H1 (cell line): ENCODE measurements around the gene RIN3. TPM values are rescaled to one million over a fixed set of nuclear protein-coding genes. Genes with fewer than 3 reads are reported as not detected.

Experiments
- CTCF ChIA-PET: fragments of 300-600 bp; sonication (Branson Sonifier 250); formaldehyde crosslinking; loops from one replicate; lab custom pipeline; 2021; ENCODE audit not compliant: partially characterized antibody; lab: Charles Lee
- POLR2A ChIA-PET: fragments of 300-600 bp; sonication (Branson Sonifier 250); formaldehyde crosslinking; loops from one replicate; lab custom pipeline; 2021; ENCODE audit warnings: inconsistent platforms; ENCODE audit not compliant: partially characterized antibody; lab: Charles Lee
- DNase-seq, 2 experiments: peaks; one replicate each; pipeline versions ENCODE4 v3.0.0 to v3.0.0-alpha.2; 2010 to 2022; ENCODE audit warnings: low spot score in 2 of 2, low read depth in 1 of 2, mixed read lengths in 1 of 2
- FAIRE-seq: peaks from 2 replicates; lab custom pipeline; 2011; peaks lifted over from hg19 to GRCh38; lab: Jason Lieb, UNC
- H2AFZ ChIP-seq: 2 replicates; pipeline ENCODE4 v1.8.1; 2012; ENCODE audit warnings: low read length, inconsistent platforms
- H2AK5ac ChIP-seq: 2 replicates; pipeline ENCODE4 v1.6.1; 2013; ENCODE audit warnings: low read depth, low read length
- H2BK120ac ChIP-seq: replicated peaks from 2 replicates; pipeline ENCODE3; 2013; ENCODE audit warnings: low read depth, low read length, inconsistent platforms
- H2BK12ac ChIP-seq: 2 replicates; pipeline ENCODE4 v1.6.1; 2013; ENCODE audit warnings: low read depth, low read length
- H2BK15ac ChIP-seq: 2 replicates; pipeline ENCODE4 v1.6.1; 2013; ENCODE audit warnings: low read length
- H2BK20ac ChIP-seq: 2 replicates; pipeline ENCODE4 v1.6.1; 2013; ENCODE audit warnings: low read length
- H2BK5ac ChIP-seq: 2 replicates; pipeline ENCODE4 v1.6.1; 2013; ENCODE audit warnings: low read depth, low read length
- H3K14ac ChIP-seq: 2 replicates; pipeline ENCODE4 v1.6.1; 2013; ENCODE audit warnings: inconsistent platforms; ENCODE audit not compliant: insufficient read length
- H3K18ac ChIP-seq: 2 replicates; pipeline ENCODE4 v1.6.1; 2013; ENCODE audit warnings: low read length; ENCODE audit errors: extremely low read depth
- H3K23ac ChIP-seq: 2 replicates; pipeline ENCODE4 v1.6.1; 2013; ENCODE audit warnings: inconsistent platforms; ENCODE audit not compliant: insufficient read length
- H3K23me2 ChIP-seq: 2 replicates; pipeline ENCODE4 v1.6.1; 2013; ENCODE audit warnings: low read depth, low read length
- H3K27ac ChIP-seq: 2 replicates; pipeline ENCODE4 v1.6.1; 2011; ENCODE audit warnings: low read depth, low read length, inconsistent platforms
- H3K27me3 ChIP-seq, 4 experiments: replicated peaks in 1 of 4; 1 replicate in 1 of 4; 2 replicates in 3 of 4; pipeline versions ENCODE4 v1.6.1 to v1.8.1; 2011 to 2013; ENCODE audit warnings: low read length in 3 of 4, mild to moderate bottlenecking in 3 of 4, inconsistent platforms in 2 of 4, mixed read lengths in 2 of 4, moderate library complexity in 1 of 4; ENCODE audit not compliant: control insufficient read depth in 3 of 4, insufficient read depth in 3 of 4; ENCODE audit errors: extremely low read depth in 1 of 4
- H3K36me3 ChIP-seq, 4 experiments: 2 replicates each; pipeline versions ENCODE4 v1.6.1 to v1.8.1; 2011 to 2013; ENCODE audit warnings: mild to moderate bottlenecking in 4 of 4, low read length in 3 of 4, moderate library complexity in 2 of 4, control low read depth in 1 of 4, inconsistent platforms in 1 of 4; ENCODE audit not compliant: insufficient read depth in 4 of 4, control insufficient read depth in 2 of 4
- H3K4ac ChIP-seq: replicated peaks from 2 replicates; pipeline ENCODE3; 2013; ENCODE audit warnings: low read length, low read depth, mixed read lengths, inconsistent platforms; ENCODE audit not compliant: insufficient read length
- H3K4me1 ChIP-seq, 4 experiments: replicated peaks in 1 of 4; 1 replicate in 1 of 4; 2 replicates in 3 of 4; pipeline versions ENCODE4 v1.6.1 to v1.8.1; 2011 to 2013; ENCODE audit warnings: low read length in 3 of 4, inconsistent platforms in 2 of 4, mixed read lengths in 1 of 4; ENCODE audit not compliant: insufficient read depth in 4 of 4, control insufficient read depth in 3 of 4
- H3K4me2 ChIP-seq, 2 experiments: 2 replicates each; pipeline versions ENCODE4 v1.6.1 to v1.8.1; 2011 to 2013; ENCODE audit warnings: low read depth in 2 of 2, low read length in 2 of 2, control low read depth in 1 of 2, inconsistent platforms in 1 of 2, mild to moderate bottlenecking in 1 of 2; ENCODE audit not compliant: insufficient read depth in 1 of 2
- H3K4me3 ChIP-seq, 4 experiments: fragments of 200-600, 300-600 bp in 1 of 4; sonication (generic), shearing (Covaris generic), sonication (Bioruptor Twin) in 1 of 4; 2 replicates each; pipeline versions ENCODE4 v1.5.1 to v1.8.1; 2011 to 2016; ENCODE audit warnings: low read length in 4 of 4, low read depth in 3 of 4, control low read depth in 2 of 4, inconsistent platforms in 2 of 4, mild to moderate bottlenecking in 2 of 4, mixed read lengths in 1 of 4, moderate library complexity in 1 of 4; ENCODE audit not compliant: insufficient read depth in 2 of 4; ENCODE audit errors: extremely low read depth in 1 of 4
- H3K56ac ChIP-seq: replicated peaks from 2 replicates; pipeline ENCODE3; 2013; ENCODE audit warnings: low read depth, mild to moderate bottlenecking, mixed read lengths, low read length, inconsistent platforms; ENCODE audit not compliant: insufficient read length
- H3K79me1 ChIP-seq: 2 replicates; pipeline ENCODE4 v1.6.1; 2013; ENCODE audit warnings: low read depth, low read length, control low read depth
- H3K79me2 ChIP-seq, 2 experiments: 2 replicates each; pipeline versions ENCODE4 v1.6.1 to v1.8.1; 2012 to 2013; ENCODE audit warnings: low read length in 2 of 2, mild to moderate bottlenecking in 2 of 2, inconsistent platforms in 1 of 2; ENCODE audit not compliant: insufficient read depth in 2 of 2, control insufficient read depth in 1 of 2
- H3K9ac ChIP-seq, 4 experiments: replicated peaks in 1 of 4; 1 replicate in 1 of 4; 2 replicates in 3 of 4; pipeline versions ENCODE4 v1.6.1 to v1.8.1; 2011 to 2013; ENCODE audit warnings: low read depth in 3 of 4, low read length in 3 of 4, control low read depth in 2 of 4, mild to moderate bottlenecking in 2 of 4, moderate library complexity in 2 of 4, inconsistent platforms in 1 of 4; ENCODE audit errors: extremely low read depth in 1 of 4
- H3K9me3 ChIP-seq, 2 experiments: 2 replicates each; pipeline versions ENCODE4 v1.6.1 to v1.8.1; 2012 to 2013; ENCODE audit warnings: mild to moderate bottlenecking in 2 of 2, moderate library complexity in 2 of 2, control low read depth in 1 of 2, inconsistent platforms in 1 of 2, low read depth in 1 of 2, low read length in 1 of 2, mixed read lengths in 1 of 2; ENCODE audit not compliant: insufficient read depth in 2 of 2
- H4K20me1 ChIP-seq, 2 experiments: replicated peaks in 1 of 2; 2 replicates each; pipeline versions ENCODE3 to v1.8.1; 2011 to 2013; ENCODE audit warnings: inconsistent platforms in 2 of 2, low read length in 2 of 2, mild to moderate bottlenecking in 1 of 2; ENCODE audit not compliant: insufficient read depth in 2 of 2, control insufficient read depth in 1 of 2
- H4K5ac ChIP-seq: 2 replicates; pipeline ENCODE4 v1.6.1; 2013; ENCODE audit warnings: low read length, low read depth, mixed read lengths, inconsistent platforms; ENCODE audit not compliant: insufficient read length
- H4K8ac ChIP-seq: 2 replicates; pipeline ENCODE4 v1.8.0; 2013; ENCODE audit warnings: mild to moderate bottlenecking, moderate library complexity, low read length, inconsistent platforms; ENCODE audit not compliant: insufficient read depth; ENCODE audit errors: extremely low read depth
- H4K91ac ChIP-seq: replicated peaks from 2 replicates; pipeline ENCODE3; 2013; ENCODE audit warnings: low read length, mixed read lengths, inconsistent platforms; ENCODE audit not compliant: insufficient read length
- E2F6 ChIP-seq: IDR thresholded peaks from 2 replicates; pipeline ENCODE4 v1.6.1; 2012; ENCODE audit warnings: inconsistent platforms
- EP300 ChIP-seq, 2 experiments: IDR thresholded peaks; 1 replicate in 1 of 2; 2 replicates in 1 of 2; pipeline ENCODE4 v1.6.1; 2011 to 2012; ENCODE audit warnings: low read depth in 2 of 2, low read length in 2 of 2, mild to moderate bottlenecking in 2 of 2, borderline replicate concordance in 1 of 2, inconsistent platforms in 1 of 2, moderate library complexity in 1 of 2
- NRF1 ChIP-seq: IDR thresholded peaks from 2 replicates; pipeline ENCODE4 v1.6.1; 2011; ENCODE audit warnings: mild to moderate bottlenecking, low read depth, low read length, improper control_type of control experiment
- WGBS, 2 experiments: shearing (Covaris generic) in 1 of 2; methylation state at CpG; one replicate each; pipeline versions ENCODE4 v1.1.6 to v1.1.7; 2013 to 2015; ENCODE audit warnings: low lambda C conversion rate in 2 of 2, mixed read lengths in 2 of 2, inconsistent platforms in 1 of 2, low coverage in 1 of 2, missing lambda C conversion rate in 1 of 2; ENCODE audit not compliant: insufficient replicate concordance in 2 of 2, insufficient coverage in 1 of 2, insufficient read length in 1 of 2; ENCODE audit errors: extremely low coverage in 1 of 2, missing lambda C conversion rate in 1 of 2; 5-methylcytosine and 5-hydroxymethylcytosine counted together
- polyA plus RNA-seq, 7 experiments: library from polyadenylated mRNA; depleted of rRNA in 3 of 7; stranded (reverse) in 5 of 7; unstranded in 2 of 7; fragments of >200 nt in 5 of 7; fragments of 200-250 nt in 2 of 7; gene quantifications; 1 replicate in 5 of 7; 2 replicates in 1 of 7; 4 replicates in 1 of 7; pipeline versions ENCODE4 v1.2.1 to v1.2.3, GENCODE V29; 2011 to 2013; ENCODE audit warnings: missing spikeins in 2 of 7, mixed read lengths in 2 of 7
- total RNA-seq: library from RNA; stranded (reverse); fragmentation: NEBNext Ultra II Directional; extraction: Animal tissue kit (Norgen Biotek cat#: 25700); gene quantifications from 2 replicates; pipeline ENCODE4 v1.2.1, GENCODE V29; 2021

RIN3 gene
- total and polyA plus RNA-seq, 2 of the 8 experiments (the other 6 are each of a cell fraction or from before 2014, with no cell fraction given), result 0.59 to 1.5 TPM

- no peaks in the 10 kb centered on the region for H3K27me3 ChIP-seq
- no peak for FAIRE-seq
These were observed 223.6 kb downstream of the RIN3 start for GRCh38 chr14:92737206-92737605.

More at GRCh38 chr14:92737206-92737605, 223.6 kb downstream of the RIN3 start:
- H2BK12ac ChIP-seq, result no peak overlapping the region
- H2BK15ac ChIP-seq, result no peak overlapping the region
- H4K20me1 ChIP-seq, result peaks cover 0 to 2% of the 10 kb centered on the region in 2 experiments
- H3K36me3 ChIP-seq, result peaks cover 0 to 3% (median under 1%) of the 10 kb centered on the region in 4 experiments; a peak in 2 of 8 replicates
- no peak overlapping the region for H4K8ac ChIP-seq
- H3K9ac ChIP-seq, result no peak overlapping the region
- DNase-seq, result no peak
- no peak overlapping the region for H2BK20ac ChIP-seq
- no peak overlapping the region for H2BK5ac ChIP-seq
- H3K4me3 ChIP-seq, result no peak overlapping the region
- H4K91ac ChIP-seq, result no peak overlapping the region
- POLR2A ChIA-PET, result interaction anchor here (5.3 kb wide), 1 partner anchor 11 kb away, joined by 19 read pairs; the partner anchor contains the start of gene LGMN
- CTCF ChIA-PET, result interaction anchor here (0.9 to 1.6 kb wide), 3 partner anchors 11 to 24 kb away, joined by 3 read pairs; no protein-coding TSS in a partner anchor
- no peak overlapping the region for H3K56ac ChIP-seq
- H2AFZ ChIP-seq, result no peak overlapping the region
- WGBS, 2 experiments, result 84% methylated on average over 4 of the region's 4 CpGs; no CpG with 5 or more reads in 1 of the 2 experiments
- H3K23me2 ChIP-seq, result no peaks in the 10 kb centered on the region
- H3K79me1 ChIP-seq, result peaks cover 10% of the 10 kb centered on the region
- no peak overlapping the region for H3K27ac ChIP-seq
- no peak overlapping the region for H3K18ac ChIP-seq
- no peak overlapping the region for H4K5ac ChIP-seq
- H2AK5ac ChIP-seq, result no peak overlapping the region
- H2BK120ac ChIP-seq, result no peak overlapping the region
- peaks cover 0 to 19% of the 10 kb centered on the region in 2 experiments; a peak in 3 of 4 replicates for H3K79me2 ChIP-seq
- no peaks in the 10 kb centered on the region for H3K9me3 ChIP-seq
- no peak overlapping the region for H3K4me2 ChIP-seq
- no peaks in the 10 kb centered on the region for H3K4me1 ChIP-seq
- no peak overlapping the region for H3K23ac ChIP-seq
- no peak overlapping the region for H3K4ac ChIP-seq
- no peak overlapping the region for H3K14ac ChIP-seq
- no peak for TF ChIP-seq EP300 (IDR thresholded peaks at IDR 0.05; ENCODE audit: borderline replicate concordance in 1 of 2, low read depth in 2 of 2, low read length in 2 of 2)
- no peak for TF ChIP-seq NRF1
- no peak for TF ChIP-seq E2F6
